HepG2 (cell line): Measurements from ENCODE around the gene MPC2. TPM values are rescaled to one million over a fixed set of nuclear protein-coding genes. Genes with fewer than 3 reads are reported as not detected.

Experiments used
- ATAC-seq: fragments of 200-7000 bp; cut with Tn5 transposase; 3 replicates; pipeline ENCODE4 v1.9.1; 2020; ENCODE audit warnings: mild to moderate bottlenecking, moderate library complexity
- Bru-seq: library from RNA; stranded (reverse); fragments of 400-500 nt; gene quantifications from one replicate; lab custom pipeline; 2021; lab: Mats Ljungman, UMichigan
- BruChase-seq, 2 experiments: library from RNA; stranded (reverse); fragments of 400-500 nt; gene quantifications; one replicate each; lab custom pipeline; 2021; lab: Mats Ljungman, UMichigan
- BruUV-seq: library from RNA; stranded (reverse); fragments of 400-500 nt; replicated peaks from 2 replicates; lab custom pipeline; 2021; lab: Mats Ljungman, UMichigan
- CTCF ChIA-PET: fragments of 300-600 bp; formaldehyde crosslinking; extraction: SDS; loops from one replicate; lab custom pipeline; 2021; ENCODE audit warnings: low total read pairs, inconsistent platforms, low intra/inter-chr PET ratio; lab: Yijun Ruan, JAX
- POLR2A ChIA-PET: fragments of 350-600 bp; sonication (Branson Sonifier 250); formaldehyde crosslinking; loops from one replicate; lab custom pipeline; 2020; ENCODE audit warnings: antibody characterized with exemption, inconsistent platforms; lab: Yijun Ruan, JAX
- DNase-seq: peaks from one replicate; pipeline ENCODE4 v3.0.0-alpha.2; 2015; ENCODE audit warnings: low spot score
- FAIRE-seq: peaks from 3 replicates; lab custom pipeline; 2011; peaks lifted over from hg19 to GRCh38; lab: Jason Lieb, UNC
- H2AFZ ChIP-seq: one replicate; pipeline ENCODE4 v1.6.1; 2011; ENCODE audit warnings: low read length, inconsistent platforms
- H3K27ac ChIP-seq: fragments of 300-600 bp; 3 replicates; pipeline ENCODE4 v1.8.0; 2011; ENCODE audit warnings: mixed run types, mild to moderate bottlenecking, mixed read lengths, low read length, inconsistent platforms; ENCODE audit not compliant: insufficient read depth; ENCODE audit errors: extremely low read length
- H3K27me3 ChIP-seq, 2 experiments: fragments of 200-600 bp in 1 of 2; 2 replicates in 1 of 2; 3 replicates in 1 of 2; pipeline versions ENCODE4 v1.6.0 to v1.8.0; 2011; ENCODE audit warnings: low read length in 2 of 2, mild to moderate bottlenecking in 2 of 2, moderate library complexity in 2 of 2, inconsistent platforms in 1 of 2; ENCODE audit not compliant: insufficient read depth in 2 of 2, control insufficient read depth in 1 of 2
- H3K36me3 ChIP-seq, 2 experiments: fragments of 200-600 bp in 1 of 2; replicated peaks in 1 of 2; 2 replicates in 1 of 2; 3 replicates in 1 of 2; pipeline versions ENCODE4 v1.5.1 to v1.8.0; 2011; ENCODE audit warnings: low read length in 2 of 2, inconsistent platforms in 1 of 2; ENCODE audit not compliant: insufficient read depth in 2 of 2, control insufficient read depth in 1 of 2
- H3K4me1 ChIP-seq: 2 replicates; pipeline ENCODE4 v1.5.1; 2012; ENCODE audit warnings: low read length, inconsistent platforms; ENCODE audit not compliant: insufficient read depth
- H3K4me2 ChIP-seq: 2 replicates; pipeline ENCODE4 v1.6.0; 2011; ENCODE audit warnings: low read depth, low read length, inconsistent platforms
- H3K4me3 ChIP-seq, 3 experiments: fragments of 200-600 bp in 1 of 3; sonication (generic), shearing (Covaris generic) in 1 of 3; replicated peaks in 1 of 3; 2 replicates each; pipeline ENCODE4 v1.5.1; 2011 to 2016; ENCODE audit warnings: low read length in 3 of 3, inconsistent platforms in 2 of 3, low read depth in 2 of 3, mild to moderate bottlenecking in 2 of 3, control low read depth in 1 of 3, mixed read lengths in 1 of 3; ENCODE audit not compliant: insufficient read depth in 1 of 3
- H3K79me2 ChIP-seq: one replicate; pipeline ENCODE4 v1.6.1; 2011; ENCODE audit warnings: low read length, inconsistent platforms; ENCODE audit not compliant: insufficient read depth
- H3K9ac ChIP-seq: 2 replicates; pipeline ENCODE4 v1.6.0; 2011; ENCODE audit warnings: mild to moderate bottlenecking, low read depth, low read length, inconsistent platforms; ENCODE audit not compliant: insufficient read depth
- H3K9me3 ChIP-seq: 2 replicates; pipeline ENCODE4 v1.5.1; 2012; ENCODE audit warnings: mild to moderate bottlenecking, low read length
- H4K20me1 ChIP-seq: 2 replicates; pipeline ENCODE4 v1.6.0; 2011; ENCODE audit warnings: inconsistent platforms, mild to moderate bottlenecking, low read length, moderate library complexity; ENCODE audit not compliant: insufficient read depth
- AGO2 ChIP-seq: fragments of 200-400 bp; formaldehyde crosslinking; optimal IDR thresholded peaks from 2 replicates; pipeline ENCODE3; 2017; ENCODE audit warnings: mild to moderate bottlenecking, low read depth, low read length, moderate library complexity
- HNRNPLL ChIP-seq: fragments of 200-400 bp; formaldehyde crosslinking; IDR thresholded peaks from 2 replicates; pipeline ENCODE4 v1.6.1; 2017; ENCODE audit warnings: mild to moderate bottlenecking, low read depth, low read length; ENCODE audit not compliant: poor library complexity, severe bottlenecking
- NFIB ChIP-seq: sonication (generic); formaldehyde crosslinking; IDR thresholded peaks from 2 replicates; pipeline ENCODE4 v1.9.0; 2021; ENCODE audit warnings: missing genetic modification reagents, mild to moderate bottlenecking, borderline replicate concordance
- SNAPC4 ChIP-seq: sonication (generic); formaldehyde crosslinking; IDR thresholded peaks from 2 replicates; pipeline ENCODE4 v1.4.0; 2020; ENCODE audit warnings: mild to moderate bottlenecking, missing genetic modification reagents
- TOE1 ChIP-seq: sonication (generic); formaldehyde crosslinking; IDR thresholded peaks from 2 replicates; pipeline ENCODE4 v1.4.0; 2020; ENCODE audit warnings: mild to moderate bottlenecking, missing genetic modification reagents
- ZNF329 ChIP-seq: sonication (generic); formaldehyde crosslinking; IDR thresholded peaks from 2 replicates; pipeline ENCODE4 v1.9.0; 2021; ENCODE audit warnings: low read depth, mild to moderate bottlenecking, missing genetic modification reagents
- ZNF616 ChIP-seq: sonication (generic); formaldehyde crosslinking; IDR thresholded peaks from 2 replicates; pipeline ENCODE4 v1.5.0; 2020; ENCODE audit warnings: low read depth, mild to moderate bottlenecking, missing genetic modification reagents
- ZNF781 ChIP-seq: sonication (generic); formaldehyde crosslinking; IDR thresholded peaks from 2 replicates; pipeline ENCODE4 v1.5.1; 2020; ENCODE audit warnings: borderline replicate concordance, mild to moderate bottlenecking, missing genetic modification reagents; ENCODE audit errors: not compliant biosample characterization
- ZNF879 ChIP-seq: sonication (generic); formaldehyde crosslinking; IDR thresholded peaks from 2 replicates; pipeline ENCODE4 v1.8.1; 2023; ENCODE audit warnings: missing genetic modification reagents
- WGBS: methylation state at CpG from one replicate; pipeline ENCODE4 v1.1.6; 2017; ENCODE audit warnings: low lambda C conversion rate; 5-methylcytosine and 5-hydroxymethylcytosine counted together
- in situ Hi-C: cut with HindIII; loops from 2 replicates; pipeline ENCODE4 v1.10.0; 2017; ENCODE audit warnings: low pct_unique_long_range_greater_than_20kb; ENCODE audit not compliant: extremely low pct_ligation_motif_present
- intact Hi-C: fragments of 100-400 bp; cut with micrococcal nuclease; formaldehyde crosslinking; loops from one replicate; pipeline ENCODE4 v1.10.0; 2022; ENCODE audit not compliant: unreplicated experiment
- long read RNA-seq, 2 experiments: library from RNA in 1 of 2; library from polyadenylated mRNA in 1 of 2; stranded (forward) in 1 of 2; unstranded in 1 of 2; transcript quantifications; one replicate each; pipeline ENCODE4 v2.0.0, GENCODE V29; 2019 to 2022
- polyA minus RNA-seq, 3 experiments: library from RNA; depleted of rRNA, polyadenylated mRNA; stranded (reverse); fragments of >200 nt; gene quantifications; 2 replicates each; pipeline ENCODE4 v1.2.3, GENCODE V29; 2011; ENCODE audit warnings: low replicate concordance in 1 of 3
- polyA plus RNA-seq, 8 experiments: library from polyadenylated mRNA; depleted of rRNA in 3 of 8; stranded (reverse) in 7 of 8; unstranded in 1 of 8; fragments of >200 nt; fragmentation: Illumina TruSeq in 4 of 8; extraction: Trizol in 4 of 8; gene quantifications; 2 replicates each; pipeline versions ENCODE4 v1.2.1 to v1.2.3, GENCODE V29; 2011 to 2016; ENCODE audit warnings: low read depth in 4 of 8, missing spikeins in 1 of 8, mixed read lengths in 1 of 8; ENCODE audit not compliant: insufficient read depth in 1 of 8
- total RNA-seq, 5 experiments: library from RNA; depleted of rRNA; stranded (reverse); fragments of >200 nt; fragmentation: Illumina TruSeq; extraction: Trizol; gene quantifications; 2 replicates each; pipeline ENCODE4 v1.2.3, GENCODE V29; 2016; ENCODE audit warnings: low read depth in 1 of 5

Gene MPC2
- total RNA-seq (2016; rRNA removed; fragmentation: Illumina TruSeq; extraction: Trizol) (136 and 167 TPM in 2 replicates), polyA plus RNA-seq (2011; rRNA removed) (30.6 and 38.8 TPM in 2 replicates), polyA minus RNA-seq (2011; rRNA and poly(A)+ RNA removed; ENCODE audit: low replicate concordance) (6.2 and 10.8 TPM in 2 replicates), Bru-seq, nascent RNA (percentile 81 among the genes with signal in this experiment), BruChase-seq, experiment 1, labeled RNA remaining after a 6-hour chase (percentile 76 among the genes with signal in this experiment), BruChase-seq, experiment 2, labeled RNA remaining after a 2-hour chase (percentile 73 among the genes with signal in this experiment)
- total RNA-seq (2016; cell fraction: cytosol; rRNA removed; fragmentation: Illumina TruSeq; extraction: Trizol; ENCODE audit: low read depth), result 55.7 and 74.9 TPM in 2 replicates
- total RNA-seq (2016; cell fraction: insoluble cytoplasmic fraction; rRNA removed; fragmentation: Illumina TruSeq; extraction: Trizol), result 135 and 177 TPM in 2 replicates
- total RNA-seq (2016; cell fraction: membrane; rRNA removed; fragmentation: Illumina TruSeq; extraction: Trizol), result 99.6 and 124 TPM in 2 replicates
- 59.5 and 60.1 TPM in 2 replicates for total RNA-seq (2016; cell fraction: nucleus; rRNA removed; fragmentation: Illumina TruSeq; extraction: Trizol)
- polyA plus RNA-seq (2011; cell fraction: cytosol; rRNA removed), result 20.0 and 25.7 TPM in 2 replicates
- 4.9 and 6.2 TPM in 2 replicates for polyA plus RNA-seq (2011; cell fraction: nucleus; rRNA removed)
- polyA plus RNA-seq (2012), result 44.9 and 69.4 TPM in 2 replicates
- 87.5 and 128 TPM in 2 replicates for polyA plus RNA-seq (2016; cell fraction: cytosol; fragmentation: Illumina TruSeq; extraction: Trizol; ENCODE audit: low read depth)
- 185 and 198 TPM in 2 replicates for polyA plus RNA-seq (2016; cell fraction: insoluble cytoplasmic fraction; fragmentation: Illumina TruSeq; extraction: Trizol; ENCODE audit: low read depth)
- polyA plus RNA-seq (2016; cell fraction: membrane; fragmentation: Illumina TruSeq; extraction: Trizol; ENCODE audit: low read depth), result 103 and 146 TPM in 2 replicates
- polyA plus RNA-seq (2016; cell fraction: nucleus; fragmentation: Illumina TruSeq; extraction: Trizol; ENCODE audit: insufficient read depth, low read depth), result 116 and 120 TPM in 2 replicates
- 11.6 and 17.2 TPM in 2 replicates for polyA minus RNA-seq (2011; cell fraction: cytosol; rRNA and poly(A)+ RNA removed)
- 10.8 and 11.7 TPM in 2 replicates for polyA minus RNA-seq (2011; cell fraction: nucleus; rRNA and poly(A)+ RNA removed)
- long read RNA-seq, experiment 1, transcript MPC2-202 (5 exons, 2,177 nt), result major isoform, 168 of 173 reads
- long read RNA-seq, experiment 1, partial matches to known transcripts, result 1 of 173 reads
- long read RNA-seq, experiment 1, other reads (novel, unspliced or antisense), result 4 of 173 reads
- long read RNA-seq, experiment 2, transcript MPC2-202 (5 exons, 2,177 nt), result major isoform, 83 of 93 reads
- long read RNA-seq, experiment 2, partial matches to known transcripts, result 3 of 93 reads
- long read RNA-seq, experiment 2, other reads (novel, unspliced or antisense), result 7 of 93 reads

- H3K27me3 ChIP-seq, result peaks cover 0 to 5% of the 10 kb centered on the region in 2 experiments; a peak in 1 of 5 replicates
- H3K9ac ChIP-seq, result peak within 1 kb of the TSS; percentile 99
- in situ Hi-C loops (loop anchor here (10.0 kb wide), 1 partner anchor 222 kb away; no protein-coding TSS in a partner anchor), intact Hi-C loops (loop anchor here (5.0 to 10.0 kb wide), 3 partner anchors 132 to 710 kb away; partner anchors contain the start of gene MPZL1)
- FAIRE-seq (no peak), ATAC-seq (peak; percentile 50), DNase-seq (peak; percentile 62)
- H3K27ac ChIP-seq, result peak within 1 kb of the TSS; percentile 97
- BruUV-seq, result no TSS peak
- peaks cover 85% of the 10 kb centered on the region for H3K79me2 ChIP-seq
- peak within 1 kb of the TSS; percentile 68 for H2AFZ ChIP-seq
- peak within 1 kb of the TSS; percentile 70 for H3K4me2 ChIP-seq
- peaks cover 17% of the 10 kb centered on the region for H4K20me1 ChIP-seq
- no peaks in the 10 kb centered on the region for H3K9me3 ChIP-seq
- ChIA-PET CTCF (no interaction called here), POLR2A (interaction anchor here (0.7 to 4.0 kb wide), 13 partner anchors 9 to 383 kb away, joined by 3 to 59 read pairs (median 6); partner anchors contain the start of genes ADCY10, CREG1 and MPZL1)
- peaks cover 0 to 4% of the 10 kb centered on the region in 2 experiments; a peak in 1 of 5 replicates for H3K36me3 ChIP-seq
- under 1% methylated on average over 18 of the region's 51 CpGs for WGBS
- H3K4me3 ChIP-seq, result peak within 1 kb of the TSS; percentile 90 to 97 (median 96)
- H3K4me1 ChIP-seq, result peaks cover 38% of the 10 kb centered on the region
- TF ChIP-seq HNRNPLL, result peak; percentile 46
- TF ChIP-seq ZNF781 (CRISPR knock-in tag), result no peak
- no peak for TF ChIP-seq SNAPC4 (CRISPR knock-in tag)
- TF ChIP-seq NFIB (CRISPR knock-in tag), result 0 out of 2 replicates have a peak, but pooled peaks have one; percentile 30
- TF ChIP-seq TOE1 (CRISPR knock-in tag), result no peak
- no peak for TF ChIP-seq ZNF879 (CRISPR knock-in tag)
- TF ChIP-seq ZNF329 (CRISPR knock-in tag), result no peak
- TF ChIP-seq AGO2, result peak; percentile 85
- no peak for TF ChIP-seq ZNF616
These were observed at the start of gene MPC2 for GRCh38 chr1:167936930-167937708. MPC2 (minus strand) TSS chr1:167937072; CDS start chr1:167935841, 1,231 bp downstream.
